ENCODE measurements around the gene LTB4R2. TPM values are rescaled to one million over a fixed set of nuclear protein-coding genes. Genes with fewer than 3 reads are reported as not detected.
A peak's percentile ranks its signal among the peaks of the same experiment; 100 is the strongest.

LTB4R2 gene, protein sequence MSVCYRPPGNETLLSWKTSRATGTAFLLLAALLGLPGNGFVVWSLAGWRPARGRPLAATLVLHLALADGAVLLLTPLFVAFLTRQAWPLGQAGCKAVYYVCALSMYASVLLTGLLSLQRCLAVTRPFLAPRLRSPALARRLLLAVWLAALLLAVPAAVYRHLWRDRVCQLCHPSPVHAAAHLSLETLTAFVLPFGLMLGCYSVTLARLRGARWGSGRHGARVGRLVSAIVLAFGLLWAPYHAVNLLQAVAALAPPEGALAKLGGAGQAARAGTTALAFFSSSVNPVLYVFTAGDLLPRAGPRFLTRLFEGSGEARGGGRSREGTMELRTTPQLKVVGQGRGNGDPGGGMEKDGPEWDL
- 3.4 and 4.3 TPM in 2 replicates for polyA plus RNA-seq (2014; cell fraction: cytosol; rRNA removed)
- 27.5 and 62.5 TPM in 2 replicates for polyA plus RNA-seq (2014; cell fraction: nucleus; rRNA removed)

DNA sequence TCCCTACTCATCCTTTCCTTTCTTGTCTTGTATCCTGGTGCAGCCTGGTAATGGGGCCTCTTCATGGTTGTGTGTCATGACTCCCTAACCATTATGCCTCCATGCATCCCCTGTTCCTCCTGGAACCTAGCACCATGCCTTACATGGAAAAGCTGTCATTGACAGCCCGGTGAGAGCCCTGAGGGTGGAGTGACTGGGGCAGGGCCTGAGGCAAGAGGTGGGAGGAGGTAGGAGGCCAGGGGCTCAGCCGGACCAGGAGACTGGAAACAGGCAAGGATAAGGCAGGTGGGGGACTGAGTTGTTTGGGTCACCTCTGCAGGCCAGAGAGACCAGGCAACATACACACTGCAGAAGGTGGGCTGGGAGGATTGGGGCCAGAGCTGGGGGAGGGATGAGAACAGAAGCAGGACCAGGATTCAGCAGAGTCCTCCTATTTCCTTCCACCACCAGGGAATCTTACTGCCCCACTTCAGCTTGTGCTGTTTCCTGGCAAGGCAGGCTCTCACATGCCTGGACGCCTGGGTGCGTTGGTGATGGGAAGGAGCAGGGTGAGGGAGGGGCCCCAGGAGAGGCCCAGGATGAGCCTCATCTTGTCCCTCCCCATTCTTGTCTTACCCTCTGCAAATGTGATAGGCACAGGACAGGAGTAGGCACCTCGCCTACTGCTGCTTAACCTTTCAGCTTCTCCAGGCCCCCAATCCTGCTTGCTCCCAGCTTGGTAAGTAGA is at the start of gene LTB4R2:
Gene LTB4R2 (plus strand): TSS at position 603 of the 727 bp plus-strand sequence. CDS start 525 bp downstream, outside the sequence.
- no peak for DNase-seq (ENCODE audit: low spot score)

DNA sequence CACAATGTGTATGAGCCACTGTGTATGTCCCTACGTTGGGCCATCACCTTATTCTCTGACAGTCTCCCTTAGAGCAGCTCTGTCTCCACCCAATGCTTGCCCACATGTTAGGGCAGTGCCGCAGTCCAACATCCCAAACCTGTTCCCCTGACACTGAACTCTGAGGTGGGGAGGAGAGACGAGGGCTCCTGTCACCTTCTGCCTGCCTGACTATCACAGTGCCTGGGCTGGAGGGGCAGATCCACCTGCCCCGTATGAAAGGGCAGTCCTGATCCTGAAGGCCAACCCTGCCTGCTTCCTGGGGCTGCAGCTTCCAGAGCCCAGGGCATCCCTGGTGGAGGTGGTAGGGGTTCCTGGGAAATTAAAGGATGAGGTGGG is 49.2 kb upstream of the LTB4R2 start:
- no peak for DNase-seq (ENCODE audit: low spot score)

DNA sequence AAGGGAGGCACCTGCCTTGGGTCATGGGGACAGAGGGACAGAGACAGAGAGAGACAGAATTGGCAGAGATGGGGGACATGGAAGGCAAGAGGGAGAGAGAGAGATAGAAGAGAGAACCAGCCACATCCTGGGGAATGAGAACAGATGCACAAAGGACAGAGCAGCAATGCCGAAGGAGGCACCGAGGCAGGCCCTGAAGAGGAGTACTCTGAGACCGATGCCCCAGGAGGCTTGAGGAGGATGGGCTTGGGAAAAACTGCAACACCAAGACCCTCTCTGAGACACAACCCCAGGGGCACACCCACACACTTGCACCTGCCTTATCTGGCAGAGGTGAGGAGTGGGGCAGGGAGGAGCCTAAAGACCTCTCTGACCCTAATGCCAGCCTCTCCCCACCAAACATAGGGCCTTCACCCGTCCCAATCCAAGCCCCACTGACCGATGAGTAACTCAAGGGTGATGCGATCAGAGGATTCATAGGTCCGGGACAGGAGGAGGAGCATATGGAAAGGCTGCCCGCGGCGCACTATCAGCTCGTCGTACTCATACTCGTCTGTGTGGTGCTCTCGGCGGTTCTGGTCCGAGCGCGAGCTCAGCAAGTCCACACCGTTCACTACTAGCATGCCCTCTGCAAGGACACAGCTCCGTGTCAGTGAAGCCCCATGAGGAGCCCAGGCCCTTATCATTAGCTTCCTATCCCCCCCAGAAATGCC is 48.5 kb upstream of the LTB4R2 start:
- DNase-seq (ENCODE audit: low spot score): no peak

DNA sequence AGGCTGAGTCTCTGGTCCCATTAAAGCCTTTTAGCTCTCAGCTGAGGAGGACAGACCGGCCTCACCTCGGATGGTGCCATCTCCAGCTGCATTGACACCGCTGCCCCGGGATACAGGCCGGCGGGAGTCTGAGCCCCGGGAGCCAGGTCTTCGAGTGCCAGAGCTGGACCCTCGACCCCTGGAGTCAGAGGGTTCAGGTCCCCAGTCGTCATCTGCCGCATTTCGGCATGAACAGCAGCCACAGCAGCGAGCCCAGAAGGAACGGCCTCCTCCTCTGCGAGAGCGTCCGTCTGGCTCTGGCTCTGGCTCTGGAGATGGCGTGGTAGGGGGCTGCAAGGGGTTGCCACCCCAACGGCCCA is 48.0 kb upstream of the LTB4R2 start:
- DNase-seq (ENCODE audit: low spot score): no peak

DNA sequence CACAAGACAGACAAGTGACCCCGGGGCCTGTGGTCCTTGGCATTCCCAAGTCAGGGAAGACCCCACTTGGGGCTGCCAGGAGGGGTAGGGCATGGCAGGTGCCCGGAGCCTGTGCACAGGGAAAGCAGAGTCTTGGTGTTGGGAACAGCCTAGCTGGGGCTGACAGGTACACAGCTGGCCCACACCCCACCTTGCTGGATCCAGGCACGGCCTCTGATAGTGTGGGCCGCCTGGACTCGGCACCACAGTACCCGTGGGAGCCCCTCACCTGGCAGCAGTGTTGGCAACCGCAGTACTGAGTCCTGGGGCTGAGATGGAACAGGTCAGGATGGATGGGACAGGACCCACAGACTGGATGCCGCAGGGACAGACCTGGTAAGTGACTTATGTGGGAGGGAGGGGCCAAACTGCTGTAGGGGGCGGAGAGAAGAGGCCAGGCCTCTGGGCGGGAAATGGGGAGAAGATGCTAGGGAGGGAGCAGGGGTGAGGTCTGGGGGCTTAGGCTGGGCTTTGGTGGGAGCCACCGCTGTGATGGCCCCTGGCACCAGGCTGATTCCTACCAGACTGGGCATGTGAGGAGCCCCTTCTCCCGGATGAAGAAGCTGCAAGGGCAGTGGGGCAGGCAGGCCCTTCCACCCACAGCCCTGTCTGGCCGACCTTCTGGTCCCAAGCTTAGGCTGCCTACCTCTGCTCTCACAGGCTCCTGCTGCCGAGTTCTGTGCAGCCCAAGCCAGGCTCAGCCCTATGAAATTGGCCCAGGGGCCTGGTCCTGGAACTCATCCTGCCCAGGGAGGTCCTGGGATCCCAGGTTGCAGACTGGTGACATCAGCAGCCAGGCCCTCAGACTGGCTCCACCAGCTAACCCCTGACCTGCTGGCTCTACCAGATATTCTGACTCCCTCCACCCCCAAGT is 46.9 kb upstream of the LTB4R2 start, which contains the start of gene TGM1:
Gene TGM1 (minus strand): TSS at position 357 of the 913 bp plus-strand sequence. CDS start 825 bp downstream, outside the sequence.
- DNase-seq (ENCODE audit: low spot score): no peak

DNA sequence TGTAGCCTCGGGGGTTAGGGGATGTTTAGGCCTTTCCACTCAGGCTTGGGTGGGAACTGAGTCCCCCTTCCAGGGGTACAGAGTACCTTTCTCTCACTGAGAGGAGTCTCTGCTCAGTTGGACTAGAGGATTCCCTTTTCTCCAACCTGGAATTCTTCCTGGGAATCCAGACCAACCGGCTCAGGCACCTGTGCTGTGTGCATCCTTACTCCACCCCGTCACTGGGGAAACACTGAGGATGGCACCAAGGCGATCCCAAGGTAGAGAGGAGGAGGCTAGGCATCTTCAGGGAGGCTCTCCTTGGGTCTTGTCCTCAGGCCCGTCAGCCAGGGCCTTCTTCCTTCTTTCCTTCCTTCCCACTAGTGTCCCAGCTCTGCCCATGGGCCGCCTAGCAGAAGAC is 46.1 kb upstream of the LTB4R2 start:
- DNase-seq (ENCODE audit: low spot score): no peak

DNA sequence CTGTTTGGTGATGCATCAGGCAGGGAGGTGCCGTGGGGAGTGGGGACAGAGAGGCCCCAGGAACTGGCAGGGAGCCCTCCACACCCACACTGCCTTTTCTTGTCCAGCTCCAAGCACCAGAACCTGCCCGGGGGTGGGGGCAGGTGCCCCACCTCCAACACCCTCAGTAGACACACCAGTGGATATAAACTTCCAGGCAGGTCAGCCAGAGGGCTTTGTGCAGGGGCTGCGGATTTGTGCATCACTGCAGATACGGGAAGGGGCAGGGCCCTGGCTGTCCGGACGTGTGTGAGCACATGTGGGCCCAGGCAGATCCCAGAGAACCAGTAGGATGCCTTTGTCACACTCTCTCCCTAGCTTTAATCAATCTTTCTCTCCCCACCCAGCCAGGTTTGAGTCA is 45.6 kb upstream of the LTB4R2 start:
- DNase-seq (ENCODE audit: low spot score): no peak

DNA sequence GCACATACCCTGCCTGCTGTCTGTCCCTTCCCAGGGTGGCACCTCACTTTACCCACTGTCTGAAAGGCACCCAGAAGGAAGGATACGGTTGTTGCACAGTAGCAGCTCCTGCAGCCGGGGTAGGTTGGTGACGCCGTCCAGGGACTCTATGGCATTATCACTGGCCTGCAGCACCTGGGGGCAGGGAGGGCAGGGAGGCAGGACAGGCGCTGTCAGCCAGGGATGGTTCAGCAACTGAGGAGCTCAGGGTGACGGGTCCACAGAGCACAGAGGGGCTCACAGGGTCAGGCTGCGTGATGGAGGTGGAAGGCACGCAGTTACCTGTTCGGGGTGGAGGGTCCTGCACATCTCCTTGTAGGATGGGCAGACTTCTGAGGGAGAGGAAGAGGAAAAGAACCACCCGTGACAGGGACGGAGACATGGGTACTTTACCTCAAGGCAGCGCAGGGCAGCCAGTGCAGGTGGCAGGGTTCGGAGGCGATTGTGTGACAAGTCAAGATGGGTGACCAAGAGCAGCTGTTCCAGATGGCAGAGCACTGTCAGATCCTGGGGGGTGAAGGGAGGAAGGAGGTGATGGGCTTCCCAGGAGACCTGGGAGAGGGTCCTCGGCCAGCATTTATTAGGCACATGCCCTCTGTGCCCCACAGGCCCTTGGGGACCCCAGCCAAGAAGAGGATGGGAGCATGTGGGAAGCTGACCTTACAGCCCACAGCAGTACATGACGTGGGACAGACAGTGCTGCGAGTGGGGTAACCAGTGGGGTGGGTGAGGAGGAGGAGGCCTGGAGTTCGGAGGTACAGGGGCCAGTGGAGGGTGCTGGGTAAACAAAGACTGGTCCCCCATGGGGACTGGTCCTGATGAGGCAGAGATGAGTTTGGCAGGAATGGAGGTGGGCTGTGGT is 43.3 kb upstream of the LTB4R2 start:
- DNase-seq (ENCODE audit: low spot score): no peak

DNA sequence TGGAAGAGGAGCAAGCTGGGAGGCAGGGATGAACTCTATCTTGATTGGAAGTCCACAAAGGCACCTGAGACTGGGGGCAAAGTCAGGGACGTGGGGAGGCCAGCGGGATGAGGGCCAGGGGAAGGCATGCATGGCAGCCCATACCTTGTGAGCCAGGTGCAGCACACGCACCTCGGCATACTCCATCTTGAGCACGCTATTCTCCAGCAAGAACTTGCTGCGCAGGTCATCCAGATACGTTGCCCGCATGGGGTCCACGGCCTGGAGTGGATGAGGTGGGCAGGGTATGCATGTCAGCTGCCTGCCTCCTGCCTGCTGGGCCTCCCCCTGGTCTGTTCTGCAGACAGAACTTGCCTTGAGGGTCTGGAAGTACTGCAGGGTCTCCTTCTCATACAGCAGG is 42.4 kb upstream of the LTB4R2 start:
- DNase-seq (ENCODE audit: low spot score): no peak

DNA sequence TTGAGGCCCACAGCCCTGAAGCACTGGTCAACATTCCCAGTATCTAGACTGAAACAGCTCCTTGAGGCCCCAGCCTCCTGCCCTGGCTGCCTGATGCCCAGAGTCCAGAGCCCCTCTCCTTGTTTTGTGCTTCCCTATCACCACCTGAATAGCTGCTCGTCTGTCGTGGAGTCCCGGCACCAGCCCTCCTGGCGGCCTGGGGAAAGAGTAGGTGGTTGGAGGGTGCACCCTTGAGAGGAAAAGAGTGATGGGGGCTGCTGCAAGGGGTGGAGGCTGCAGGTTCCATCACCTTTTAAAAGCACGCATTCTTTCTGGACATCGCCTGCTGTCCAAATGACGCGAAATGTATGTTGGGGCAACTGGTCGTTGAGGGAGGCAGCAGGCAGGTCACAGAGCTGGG is 41.7 kb upstream of the LTB4R2 start:
- no peak for DNase-seq (ENCODE audit: low spot score)

DNA sequence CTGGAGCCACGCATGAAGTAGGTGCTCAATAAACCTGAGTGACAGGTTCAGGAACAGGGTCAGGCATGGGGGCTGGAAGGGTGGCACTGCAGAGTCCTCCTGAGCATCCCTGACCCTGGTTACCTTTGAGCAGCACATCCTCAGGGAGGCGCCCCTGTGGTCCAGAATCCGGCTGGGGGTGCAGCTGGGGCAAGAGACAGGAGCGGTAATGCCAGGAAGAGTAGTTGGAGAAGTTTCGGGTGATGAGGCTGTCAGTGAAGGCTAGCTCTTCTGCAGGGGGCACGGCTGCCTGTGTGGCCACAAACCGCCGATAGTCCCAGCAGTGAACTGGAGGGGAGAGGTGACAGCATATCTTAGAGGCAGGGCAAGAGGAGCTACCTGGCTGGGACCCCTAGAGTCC is 40.6 kb upstream of the LTB4R2 start:
- no peak for DNase-seq (ENCODE audit: low spot score)

DNA sequence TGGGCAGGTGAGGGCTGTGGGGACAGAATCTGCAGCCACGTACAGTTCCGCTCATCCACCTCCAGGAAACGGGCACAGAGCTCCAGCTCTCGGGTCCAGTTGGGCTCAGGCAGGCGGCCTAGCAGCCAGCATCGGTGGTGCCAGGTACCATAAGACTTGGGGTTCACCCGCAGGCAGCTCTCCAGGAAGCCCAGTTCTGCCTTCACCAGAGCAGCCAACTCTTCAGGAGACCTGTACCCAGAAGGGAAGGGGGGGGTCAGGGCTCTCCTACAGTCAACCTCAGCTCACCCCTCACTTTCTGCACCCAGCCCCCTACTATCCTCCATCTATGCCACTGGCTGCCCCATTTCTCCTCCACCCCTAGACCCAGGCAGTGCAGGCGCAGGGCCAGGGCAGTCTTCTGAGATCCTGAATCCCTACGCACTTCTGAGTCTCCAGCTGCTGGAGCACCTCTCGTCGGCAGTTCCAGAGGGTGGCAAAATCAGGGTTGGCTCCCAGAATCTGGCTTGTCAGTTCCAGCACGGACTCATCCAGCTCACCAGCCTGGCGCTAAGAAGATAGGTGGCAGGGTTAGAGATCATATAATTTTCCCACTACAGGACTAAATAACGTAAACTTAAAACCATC is 39.9 kb upstream of the LTB4R2 start:
- DNase-seq (ENCODE audit: low spot score): no peak

DNA sequence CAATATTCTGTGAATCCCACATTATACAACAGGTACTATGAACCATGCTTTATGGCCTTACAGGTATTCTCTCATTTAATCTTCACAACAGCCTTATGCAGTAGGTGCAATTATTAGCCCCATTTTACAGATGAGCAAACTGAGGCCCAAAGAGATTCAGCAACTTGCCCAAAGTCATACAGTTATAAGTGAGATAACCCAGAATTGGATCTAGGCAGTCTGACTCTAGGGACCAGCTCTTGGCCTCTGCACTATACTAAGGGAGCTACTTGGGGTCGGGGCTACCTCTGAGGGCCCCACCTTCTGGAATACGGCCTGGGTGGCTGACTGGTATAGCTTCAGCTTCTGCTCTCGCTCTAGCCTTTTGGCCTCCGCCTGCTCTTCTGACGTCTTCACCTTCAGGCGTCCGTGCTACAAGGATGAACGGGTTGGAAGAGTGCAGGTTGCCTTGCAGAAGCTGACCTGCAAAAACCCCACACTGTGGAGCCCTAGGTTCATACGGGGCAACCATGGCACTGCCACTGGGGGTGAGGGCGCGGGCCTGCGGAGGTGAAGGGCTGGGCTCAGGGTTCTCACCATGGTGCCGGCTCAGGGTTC is 39.3 kb upstream of the LTB4R2 start:
- no peak for DNase-seq (ENCODE audit: low spot score)

DNA sequence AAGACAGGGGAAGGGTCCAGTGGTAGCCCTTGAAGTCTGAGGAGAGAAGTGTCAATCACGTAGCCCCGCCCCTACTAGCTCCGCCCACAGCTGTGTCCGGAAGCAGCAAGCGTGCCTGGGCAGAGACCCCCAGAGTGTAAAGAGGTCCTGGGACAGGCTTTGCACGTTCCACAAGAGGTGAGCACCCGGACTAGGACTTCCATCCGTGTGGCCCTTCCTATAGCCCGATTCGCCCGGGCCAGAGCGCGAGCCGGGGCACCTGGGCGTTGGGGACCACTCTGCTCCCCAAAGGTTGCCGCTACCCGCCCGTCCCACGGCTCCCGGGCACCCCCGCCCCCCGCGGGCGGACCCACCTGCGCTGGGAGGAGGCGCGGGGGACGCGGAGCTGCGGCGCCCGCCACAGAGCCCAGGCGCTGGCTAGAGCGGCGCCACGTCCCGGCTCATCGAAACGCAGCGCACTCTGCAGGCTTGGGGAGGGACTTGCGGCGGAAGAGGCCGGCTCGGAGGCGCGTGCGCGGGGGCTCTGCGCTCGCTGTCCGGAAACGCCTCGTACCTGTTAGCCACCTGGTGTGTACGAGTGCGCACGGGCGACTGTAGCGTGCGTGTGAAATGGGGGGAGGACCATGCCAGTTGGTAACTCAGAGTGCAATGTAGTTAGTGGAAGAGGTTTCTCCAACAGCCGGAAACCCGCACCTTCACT is 38.7 kb upstream of the LTB4R2 start, which contains the start of gene RABGGTA:
Gene RABGGTA (minus strand): TSS at position 464 of the 700 bp plus-strand sequence. CDS start 482 bp downstream, outside the sequence.
- peak; percentile 94 for DNase-seq (ENCODE audit: low spot score)

DNA sequence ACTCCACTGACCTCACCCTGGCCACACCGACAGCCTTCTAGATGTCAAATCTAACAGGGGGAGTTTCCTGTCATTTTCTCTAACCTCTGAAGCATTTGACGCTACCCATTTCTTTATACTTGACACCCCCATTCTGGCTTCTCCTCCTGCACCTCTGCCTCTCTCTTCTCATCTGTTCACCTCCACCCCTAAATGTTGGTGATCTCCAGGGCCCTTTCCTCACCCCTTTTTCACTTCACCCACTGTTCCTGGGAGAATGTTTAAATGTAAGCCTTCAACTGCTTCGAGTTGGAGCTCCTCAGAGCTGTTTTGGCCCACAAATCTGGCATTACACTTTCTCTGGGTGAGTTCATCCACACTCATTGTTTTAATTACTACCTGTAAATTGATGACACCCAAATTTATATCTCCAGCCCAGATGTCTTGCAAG is 38.1 kb upstream of the LTB4R2 start:
- DNase-seq (ENCODE audit: low spot score): no peak

DNA sequence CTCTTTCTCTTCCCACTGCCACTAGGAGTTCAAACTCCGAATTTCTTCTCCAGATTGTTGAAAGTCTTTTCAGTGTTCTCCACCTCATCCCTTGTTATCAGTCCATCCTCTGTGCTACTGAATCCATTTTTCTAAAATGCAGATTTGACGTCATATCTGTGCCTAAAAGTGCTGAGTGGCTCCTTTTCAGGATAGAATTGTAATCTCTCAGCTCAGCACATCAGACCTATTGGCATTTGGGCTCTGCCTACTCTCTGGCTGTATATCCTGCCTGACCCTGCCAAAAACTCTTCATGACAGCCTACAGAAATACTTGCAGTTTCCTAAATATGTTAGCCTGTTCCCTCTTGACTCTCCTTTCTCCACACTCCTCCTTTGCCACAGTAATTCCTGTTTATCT is 37.5 kb upstream of the LTB4R2 start:
- DNase-seq (ENCODE audit: low spot score): no peak

DNA sequence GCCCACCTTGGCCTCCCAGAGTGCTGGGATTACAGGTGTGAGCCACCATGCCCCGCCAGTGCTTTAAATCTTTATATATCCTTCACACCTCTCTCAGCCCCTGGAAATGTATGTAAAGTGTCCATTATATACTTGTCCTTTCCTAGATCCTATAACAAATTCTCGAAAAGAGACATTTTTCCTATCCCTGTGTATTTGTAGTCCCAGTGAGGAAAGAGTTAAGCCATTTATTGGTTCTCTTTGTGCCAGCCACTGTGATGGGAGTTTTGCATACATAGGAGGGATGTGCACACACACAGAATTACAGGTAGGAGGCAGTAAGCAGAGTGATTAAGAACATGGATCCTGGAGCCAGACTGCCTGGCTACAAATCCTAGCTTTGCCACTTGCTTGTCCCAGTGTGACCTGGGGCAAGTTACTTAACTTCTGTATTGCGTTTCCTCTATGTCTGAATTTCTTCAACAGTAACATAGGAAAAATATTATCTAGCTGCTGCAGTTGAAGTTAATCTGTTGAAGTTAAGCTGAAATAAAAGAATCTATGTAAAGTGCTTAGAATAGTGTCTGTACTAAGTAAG is 36.4 kb upstream of the LTB4R2 start:
- DNase-seq (ENCODE audit: low spot score): no peak

DNA sequence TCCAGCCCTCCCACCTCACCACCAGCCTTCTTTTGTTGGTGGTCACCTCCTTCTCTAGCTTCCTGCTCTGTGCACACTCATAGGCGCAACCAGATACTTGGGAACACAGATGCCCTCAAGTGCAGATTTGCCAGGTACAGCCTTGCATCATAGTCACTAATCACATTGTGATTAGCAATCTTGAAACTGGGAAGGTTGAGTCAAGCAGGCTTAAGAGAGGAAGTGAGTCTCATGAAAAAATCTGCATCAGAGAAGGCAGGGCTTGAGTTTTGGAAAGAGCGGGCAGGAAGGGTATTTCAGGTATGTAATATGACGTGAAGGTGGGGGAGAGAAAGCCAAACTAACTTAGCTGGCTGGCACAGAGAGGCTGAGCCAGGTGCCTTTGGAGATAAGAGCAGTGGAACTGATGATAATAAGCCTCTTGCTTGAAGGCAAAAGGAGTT is 35.8 kb upstream of the LTB4R2 start:
- DNase-seq (ENCODE audit: low spot score): no peak

Data from SK-N-DZ (cell line).